DND-41 (cell line): ENCODE data around the gene TINAGL1.

Experiments
- EZH2 ChIP-seq: IDR thresholded peaks from 3 replicates; pipeline ENCODE4 v1.6.1; 2012; ENCODE audit warnings: borderline replicate concordance, low read depth, mild to moderate bottlenecking, moderate library complexity, low read length, inconsistent platforms; ENCODE audit not compliant: severe bottlenecking
- TF ChIP-seq, protein P1 (sequence below): IDR thresholded peaks from 2 replicates; pipeline ENCODE4 v1.5.1; 2012; ENCODE audit warnings: borderline replicate concordance, low read length, moderate library complexity, mild to moderate bottlenecking; ENCODE audit not compliant: poor library complexity, severe bottlenecking; ENCODE audit errors: extremely low read depth

DNA sequence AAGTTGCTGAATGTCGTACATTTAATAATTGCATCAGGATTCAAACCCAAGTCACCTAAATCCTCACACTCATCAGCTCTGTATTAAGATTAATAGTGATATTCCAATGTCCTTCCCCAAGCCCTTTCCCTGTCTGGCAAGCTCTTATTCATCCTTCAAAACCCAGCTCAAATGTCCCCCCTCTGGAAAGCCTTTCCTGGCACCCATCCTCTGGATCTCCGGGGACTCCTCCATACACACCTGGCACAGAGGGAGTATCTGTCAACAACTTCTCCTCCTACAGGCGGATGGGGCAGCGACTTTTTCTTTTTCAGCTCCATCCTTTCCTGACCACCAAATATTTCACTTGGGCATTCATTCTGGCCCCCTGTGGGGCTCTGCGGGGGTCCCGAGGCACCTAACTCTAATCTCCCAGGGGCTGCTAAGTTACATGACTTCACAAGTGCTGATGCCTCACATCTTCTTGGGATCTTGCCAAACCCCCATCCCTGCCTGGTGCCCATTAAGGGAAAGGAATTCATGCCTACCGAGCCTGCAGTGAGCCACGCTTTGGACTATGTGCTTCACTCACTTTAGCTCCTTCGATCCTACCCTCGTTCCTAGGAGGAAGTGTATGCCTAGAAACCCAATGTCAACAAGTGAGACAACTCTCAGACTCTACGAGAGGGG is 15.2 kb downstream of the TINAGL1 start:
- TF ChIP-seq, protein P1, sequence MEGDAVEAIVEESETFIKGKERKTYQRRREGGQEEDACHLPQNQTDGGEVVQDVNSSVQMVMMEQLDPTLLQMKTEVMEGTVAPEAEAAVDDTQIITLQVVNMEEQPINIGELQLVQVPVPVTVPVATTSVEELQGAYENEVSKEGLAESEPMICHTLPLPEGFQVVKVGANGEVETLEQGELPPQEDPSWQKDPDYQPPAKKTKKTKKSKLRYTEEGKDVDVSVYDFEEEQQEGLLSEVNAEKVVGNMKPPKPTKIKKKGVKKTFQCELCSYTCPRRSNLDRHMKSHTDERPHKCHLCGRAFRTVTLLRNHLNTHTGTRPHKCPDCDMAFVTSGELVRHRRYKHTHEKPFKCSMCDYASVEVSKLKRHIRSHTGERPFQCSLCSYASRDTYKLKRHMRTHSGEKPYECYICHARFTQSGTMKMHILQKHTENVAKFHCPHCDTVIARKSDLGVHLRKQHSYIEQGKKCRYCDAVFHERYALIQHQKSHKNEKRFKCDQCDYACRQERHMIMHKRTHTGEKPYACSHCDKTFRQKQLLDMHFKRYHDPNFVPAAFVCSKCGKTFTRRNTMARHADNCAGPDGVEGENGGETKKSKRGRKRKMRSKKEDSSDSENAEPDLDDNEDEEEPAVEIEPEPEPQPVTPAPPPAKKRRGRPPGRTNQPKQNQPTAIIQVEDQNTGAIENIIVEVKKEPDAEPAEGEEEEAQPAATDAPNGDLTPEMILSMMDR: no peak
- no peak for TF ChIP-seq EZH2
